HG03469 (cell line): ENCODE results near the gene MIGA2.
"Not testable (repeated sequence)": the region's sequence is repeated elsewhere in the genome, so short reads cannot be mapped to it uniquely, and the experiment has no call there.

Source experiments
- ATAC-seq: cut with Tn5 transposase; IDR thresholded peaks from one replicate; pipeline ENCODE4 v1.9.1; 2021; ENCODE audit warnings: mild to moderate bottlenecking, moderate library complexity, moderate number of reproducible peaks; ENCODE audit not compliant: unreplicated experiment

MIGA2 gene

GRCh38 chr9:129036241-129036922 lies at the start of gene MIGA2:
TSS of gene MIGA2 (plus strand) at chr9:129036626. CDS start at chr9:129040595, 3,969 bp downstream.
- peak; percentile 82 for ATAC-seq

- ATAC-seq: no peak
Observed at GRCh38 chr9:128986671-128987070, 49.8 kb upstream of the MIGA2 start.

GRCh38 chr9:128987805-128988204 lies 48.6 kb upstream of the MIGA2 start:
- ATAC-seq: no peak

GRCh38 chr9:128992995-128993394 lies 43.4 kb upstream of the MIGA2 start:
- ATAC-seq: no peak

- no peak for ATAC-seq
Observed at GRCh38 chr9:128995791-128996190, 40.6 kb upstream of the MIGA2 start.

GRCh38 chr9:128998462-128998861 lies 38.0 kb upstream of the MIGA2 start:
- ATAC-seq: no peak

GRCh38 chr9:128999581-129000206 lies 36.7 kb upstream of the MIGA2 start:
- ATAC-seq: no peak

GRCh38 chr9:129001504-129002325 lies 34.7 kb upstream of the MIGA2 start:
- ATAC-seq: no peak

GRCh38 chr9:129002992-129003391 lies 33.4 kb upstream of the MIGA2 start:
- no peak for ATAC-seq

GRCh38 chr9:129004173-129004572 lies 32.3 kb upstream of the MIGA2 start:
- not testable (repeated sequence) for ATAC-seq

GRCh38 chr9:129005336-129005997 lies 31.0 kb upstream of the MIGA2 start:
- ATAC-seq: no peak

GRCh38 chr9:129006328-129007034 lies 29.9 kb upstream of the MIGA2 start:
- ATAC-seq: no peak

GRCh38 chr9:129007035-129007765 lies 29.2 kb upstream of the MIGA2 start:
- ATAC-seq: no peak

- ATAC-seq: no peak
Observed at GRCh38 chr9:129007766-129008468, 28.5 kb upstream of the MIGA2 start.

GRCh38 chr9:129008469-129008965 lies 27.9 kb upstream of the MIGA2 start:
- ATAC-seq: no peak

GRCh38 chr9:129008986-129009583 lies 27.3 kb upstream of the MIGA2 start:
- ATAC-seq: no peak

- ATAC-seq: no peak
Observed at GRCh38 chr9:129009584-129010141, 26.8 kb upstream of the MIGA2 start.

GRCh38 chr9:129010267-129010975 lies 26.0 kb upstream of the MIGA2 start:
- ATAC-seq: no peak
